PC-3 (cell line): ENCODE measurements around the gene ADRA2B. TPM values are rescaled to one million over a fixed set of nuclear protein-coding genes. Genes with fewer than 3 reads are reported as not detected.

Source experiments
- ATAC-seq: fragments of 200-7000 bp; cut with Tn5 transposase; 2 replicates; pipeline ENCODE4 v1.9.1; 2020; ENCODE audit warnings: mild to moderate bottlenecking, moderate library complexity
- BruUV-seq: library from RNA; stranded (reverse); fragments of 400-500 nt; replicated peaks from 2 replicates; lab custom pipeline; 2021; lab: Mats Ljungman, UMichigan
- CTCF ChIA-PET: fragments of 300-600 bp; sonication (Branson Sonifier 250); formaldehyde crosslinking; loops from one replicate; lab custom pipeline; 2022; ENCODE audit warnings: antibody characterized with exemption; lab: Charles Lee
- POLR2A ChIA-PET: fragments of 300-600 bp; sonication (Branson Sonifier 250); formaldehyde crosslinking; loops from one replicate; lab custom pipeline; 2022; ENCODE audit warnings: antibody characterized with exemption; ENCODE audit not compliant: unreplicated experiment; lab: Charles Lee
- DNase-seq: peaks from one replicate; pipeline ENCODE4 v3.0.0-alpha.2; 2015
- H2AFZ ChIP-seq: fragments of 300-600 bp; sonication (generic); 2 replicates; pipeline ENCODE4 v1.6.0; 2016; ENCODE audit warnings: antibody characterized with exemption, low read length
- H3F3A ChIP-seq: fragments of 300-600 bp; sonication (generic); one replicate; pipeline ENCODE4 v1.6.0; 2017; ENCODE audit warnings: antibody characterized with exemption, low read length, control low read depth, mild to moderate bottlenecking; ENCODE audit not compliant: unreplicated experiment
- H3K27ac ChIP-seq: fragments of 300-600 bp; sonication (generic); 2 replicates; pipeline ENCODE4 v1.5.1; 2016; ENCODE audit warnings: mild to moderate bottlenecking, low read length
- H3K27me3 ChIP-seq: fragments of 300-600 bp; sonication (generic); 2 replicates; pipeline ENCODE4 v1.6.1; 2016; ENCODE audit warnings: low read length, mixed read lengths
- H3K36me3 ChIP-seq: fragments of 300-600 bp; sonication (generic); 2 replicates; pipeline ENCODE4 v1.6.1; 2016; ENCODE audit warnings: low read depth, mixed run types, low read length, mixed read lengths
- H3K4me1 ChIP-seq: fragments of 300-600 bp; sonication (generic); 2 replicates; pipeline ENCODE4 v1.5.1; 2016; ENCODE audit warnings: low read length; ENCODE audit not compliant: insufficient read depth
- H3K4me2 ChIP-seq: fragments of 300-600 bp; sonication (generic); 2 replicates; pipeline ENCODE4 v1.6.0; 2016; ENCODE audit warnings: low read length
- H3K4me3 ChIP-seq: fragments of 300-600 bp; sonication (generic); 2 replicates; pipeline ENCODE4 v1.5.1; 2016; ENCODE audit warnings: mild to moderate bottlenecking, low read length, mixed read lengths
- H3K79me2 ChIP-seq: fragments of 300-600 bp; sonication (generic); 2 replicates; pipeline ENCODE4 v1.6.1; 2017; ENCODE audit warnings: low read length, mixed read lengths
- H3K9ac ChIP-seq: fragments of 300-600 bp; sonication (generic); 2 replicates; pipeline ENCODE4 v1.6.0; 2016; ENCODE audit warnings: mild to moderate bottlenecking, low read length
- H3K9me2 ChIP-seq: fragments of 300-600 bp; sonication (generic); replicated peaks from 2 replicates; pipeline ENCODE4 v1.6.1; 2016; ENCODE audit warnings: mixed run types, low read length, mixed read lengths
- H3K9me3 ChIP-seq: fragments of 300-600 bp; sonication (generic); 2 replicates; pipeline ENCODE4 v1.6.1; 2016; ENCODE audit warnings: low read length, mixed read lengths
- H4K20me1 ChIP-seq: fragments of 300-600 bp; sonication (generic); 2 replicates; pipeline ENCODE4 v1.6.1; 2016; ENCODE audit warnings: low read length, mixed read lengths
- CTCF ChIP-seq: fragments of 300-600 bp; sonication (generic); conservative IDR thresholded peaks from 2 replicates; pipeline ENCODE4 v1.5.1; 2017; ENCODE audit warnings: antibody characterized with exemption, low read depth, mild to moderate bottlenecking, low read length
- EZH2 ChIP-seq: fragments of 300-600 bp; sonication (generic); IDR thresholded peaks from one replicate; pipeline ENCODE4 v1.6.1; 2017; ENCODE audit warnings: antibody characterized with exemption, mild to moderate bottlenecking, low read length; ENCODE audit not compliant: unreplicated experiment
- EZH2phosphoT487 ChIP-seq: fragments of 300-600 bp; sonication (generic); IDR thresholded peaks from 2 replicates; pipeline ENCODE4 v1.6.1; 2018; ENCODE audit warnings: mild to moderate bottlenecking, antibody characterized with exemption, low read length, borderline replicate concordance
- intact Hi-C: fragments of 100-400 bp; cut with micrococcal nuclease; formaldehyde crosslinking; loops from 2 replicates; pipeline ENCODE4 v1.9.0; 2023
- total RNA-seq: library from RNA; depleted of rRNA; stranded (reverse); fragments of >200 nt; gene quantifications from 2 replicates; pipeline ENCODE4 v1.2.3, GENCODE V29; 2014

ADRA2B gene
- total RNA-seq, 1 experiment from 2014 or later, result not detected

- no peak overlapping the region for H2AFZ ChIP-seq
- H3K9me2 ChIP-seq, result no peaks in the 10 kb centered on the region
- DNase-seq, result no peak
- no TSS peak for BruUV-seq
- H3K9me3 ChIP-seq, result no peaks in the 10 kb centered on the region
- intact Hi-C loops, result no loop called here
- no peaks in the 10 kb centered on the region for H4K20me1 ChIP-seq
- no peaks in the 10 kb centered on the region for H3F3A ChIP-seq
- CTCF ChIA-PET, result no interaction called here
- H3K9ac ChIP-seq, result no peak overlapping the region
- no peak for TF ChIP-seq EZH2
- no peak for TF ChIP-seq CTCF
- no peak for TF ChIP-seq EZH2phosphoT487
- peaks cover 7% of the 10 kb centered on the region for H3K4me1 ChIP-seq
- peaks cover 27% of the 10 kb centered on the region for H3K27me3 ChIP-seq
- ATAC-seq, result no peak
- no peaks in the 10 kb centered on the region for H3K79me2 ChIP-seq
- H3K36me3 ChIP-seq, result no peaks in the 10 kb centered on the region
- no peak overlapping the region for H3K27ac ChIP-seq
- no peak overlapping the region for H3K4me3 ChIP-seq
- H3K4me2 ChIP-seq, result no peak overlapping the region
- POLR2A ChIA-PET, result no interaction called here
Measured at GRCh38 chr2:96121414-96121813, 5.0 kb upstream of the ADRA2B start.

DNA sequence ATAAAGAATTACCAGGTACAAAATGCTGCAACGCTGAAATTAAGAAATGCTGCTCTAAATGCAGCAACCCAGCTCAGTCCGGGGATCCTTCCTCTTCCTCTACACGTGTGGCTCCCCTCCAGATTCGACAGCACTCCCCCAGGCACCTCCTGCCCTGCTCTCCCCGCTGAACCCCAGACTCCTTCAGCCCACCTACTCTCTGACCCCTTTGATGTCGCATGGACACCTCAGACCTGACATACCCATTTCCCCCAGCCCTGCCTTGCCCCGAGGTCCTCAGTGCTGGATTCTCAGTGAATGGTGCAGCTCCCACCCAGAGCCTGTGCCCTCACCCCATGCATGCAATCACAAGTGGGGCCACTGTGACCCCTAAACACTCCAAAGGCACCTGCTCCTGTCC, 4.6 kb upstream of the ADRA2B start:
- H3K9me3 ChIP-seq, result no peaks in the 10 kb centered on the region
- no peaks in the 10 kb centered on the region for H3F3A ChIP-seq
- H3K4me2 ChIP-seq, result no peak overlapping the region
- no peaks in the 10 kb centered on the region for H4K20me1 ChIP-seq
- ChIA-PET CTCF (no interaction called here), POLR2A (no interaction called here)
- ATAC-seq (no peak), DNase-seq (no peak)
- peaks cover 27% of the 10 kb centered on the region for H3K27me3 ChIP-seq
- intact Hi-C loops, result no loop called here
- H3K4me1 ChIP-seq, result peaks cover 7% of the 10 kb centered on the region
- no peaks in the 10 kb centered on the region for H3K79me2 ChIP-seq
- no peaks in the 10 kb centered on the region for H3K9me2 ChIP-seq
- H3K36me3 ChIP-seq, result no peaks in the 10 kb centered on the region
- no peak overlapping the region for H2AFZ ChIP-seq
- no peak overlapping the region for H3K9ac ChIP-seq
- BruUV-seq, result no TSS peak
- no peak overlapping the region for H3K4me3 ChIP-seq
- TF ChIP-seq CTCF (no peak), EZH2phosphoT487 (no peak), EZH2 (no peak)
- no peak overlapping the region for H3K27ac ChIP-seq

DNA sequence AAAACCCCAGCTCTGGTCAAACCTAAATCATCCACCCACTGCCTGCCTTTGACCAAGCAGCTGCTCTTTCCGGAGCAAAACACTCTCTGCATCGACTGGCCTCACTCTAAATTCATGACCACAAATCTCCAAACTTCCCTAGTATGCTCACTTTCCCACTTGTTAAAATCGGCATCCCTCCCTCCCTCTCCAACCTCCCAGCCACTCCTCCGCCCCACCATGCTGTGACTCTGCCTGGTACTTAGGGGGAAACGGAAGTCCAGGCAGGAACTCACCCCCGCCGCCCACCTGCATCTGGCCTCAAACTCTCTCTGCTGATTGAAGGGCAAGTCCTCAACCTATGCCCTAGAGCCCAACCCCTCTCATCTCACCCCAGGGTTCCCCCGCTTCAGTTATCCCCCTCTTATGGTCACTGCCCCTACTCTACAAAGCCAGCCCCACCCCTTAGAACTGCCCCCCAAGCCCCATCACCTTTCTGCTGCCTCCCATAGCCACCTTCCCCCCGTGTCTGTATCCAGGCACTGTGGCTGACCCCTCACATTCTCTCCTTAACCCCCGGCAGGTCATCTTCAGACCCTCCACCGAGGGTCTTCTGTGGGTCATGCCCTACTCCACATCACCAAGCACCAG, 3.8 kb upstream of the ADRA2B start:
- Histone ChIP-seq H3K9ac (no peak overlapping the region), H3K4me2 (no peak overlapping the region), H3K79me2 (no peaks in the 10 kb centered on the region), H3K4me1 (peaks cover 7% of the 10 kb centered on the region), H3K9me2 (no peaks in the 10 kb centered on the region), H3K4me3 (no peak overlapping the region), H2AFZ (no peak overlapping the region), H3K9me3 (no peaks in the 10 kb centered on the region), H3K27ac (no peak overlapping the region), H3F3A (no peaks in the 10 kb centered on the region), H4K20me1 (no peaks in the 10 kb centered on the region), H3K36me3 (no peaks in the 10 kb centered on the region), H3K27me3 (peaks cover 27% of the 10 kb centered on the region)
- TF ChIP-seq EZH2 (no peak), CTCF (no peak), EZH2phosphoT487 (no peak)
- ChIA-PET CTCF (no interaction called here), POLR2A (no interaction called here)
- intact Hi-C loops, result no loop called here
- DNase-seq (no peak), ATAC-seq (no peak)
- no TSS peak for BruUV-seq
